Esophagus squamous epithelium (tissue), 4 donors: ENCODE data around the gene CTIF.

Source experiments
- CTCF ChIP-seq, 6 experiments: fragments of 450-650 bp in 4 of 6; fragments of 200-600 bp in 2 of 6; sonication (generic) in 2 of 6; IDR thresholded peaks; one replicate each; pipeline ENCODE4 v1.5.1; 2016 to 2019; ENCODE audit warnings: antibody characterized with exemption in 6 of 6, mild to moderate bottlenecking in 4 of 6, moderate library complexity in 4 of 6
- POLR2A ChIP-seq, 4 donors: fragments of 450-650 bp; IDR thresholded peaks; one replicate each; pipeline ENCODE4 v1.6.1; 2017; ENCODE audit warnings: antibody characterized with exemption in 4 of 4, mild to moderate bottlenecking in 4 of 4, moderate library complexity in 3 of 4

GRCh38 chr18:48493434-48494230 lies 45.2 kb upstream of the CTIF start:
- no peak for TF ChIP-seq POLR2A (IDR thresholded peaks at IDR 0.05)
- TF ChIP-seq CTCF (IDR thresholded peaks at IDR 0.05): no peak
